OCI-LY7 (cell line): ENCODE data around the gene ALAD. TPM values are rescaled to one million over a fixed set of nuclear protein-coding genes. Genes with fewer than 3 reads are reported as not detected.

ENCODE experiments used
- BruUV-seq: library from RNA; stranded (reverse); fragments of 400-500 nt; replicated peaks from 2 replicates; lab custom pipeline; 2021; lab: Mats Ljungman, UMichigan
- CTCF ChIA-PET: fragments of 300-600 bp; sonication (Branson Sonifier 250); formaldehyde crosslinking; loops from one replicate; lab custom pipeline; 2022; ENCODE audit warnings: antibody characterized with exemption; ENCODE audit not compliant: unreplicated experiment; lab: Charles Lee
- POLR2A ChIA-PET: fragments of 300-600 bp; sonication (Branson Sonifier 250); formaldehyde crosslinking; loops from one replicate; lab custom pipeline; 2022; ENCODE audit warnings: antibody characterized with exemption; lab: Charles Lee
- DNase-seq: peaks from one replicate; pipeline ENCODE4 v3.0.0-alpha.2; 2015; ENCODE audit warnings: low spot score
- H2AFZ ChIP-seq: fragments of 200-600 bp; sonication (generic), shearing (Covaris generic); 2 replicates; pipeline ENCODE4 v1.6.1; 2014; ENCODE audit warnings: mild to moderate bottlenecking, antibody characterized with exemption, low read length, moderate library complexity
- H3K27ac ChIP-seq: fragments of 200-600 bp; sonication (generic); 2 replicates; pipeline ENCODE4 v1.5.1; 2014; ENCODE audit warnings: mixed run types, low read depth, mild to moderate bottlenecking, moderate library complexity, low read length, inconsistent platforms; ENCODE audit not compliant: poor library complexity, severe bottlenecking
- H3K36me3 ChIP-seq: fragments of 200-600 bp; sonication (generic); 2 replicates; pipeline ENCODE4 v1.6.1; 2014; ENCODE audit warnings: mild to moderate bottlenecking, antibody characterized with exemption, low read length, moderate library complexity, mixed read lengths; ENCODE audit not compliant: insufficient read depth
- H3K4me1 ChIP-seq: fragments of 200-600 bp; sonication (generic); 2 replicates; pipeline ENCODE4 v1.5.1; 2014; ENCODE audit warnings: mild to moderate bottlenecking, low read length; ENCODE audit not compliant: insufficient read depth, poor library complexity, severe bottlenecking
- H3K4me2 ChIP-seq: fragments of 200-600 bp; sonication (generic); 2 replicates; pipeline ENCODE4 v1.6.1; 2014; ENCODE audit warnings: mild to moderate bottlenecking, low read length
- H3K4me3 ChIP-seq: fragments of 200-600 bp; sonication (generic); 2 replicates; pipeline ENCODE4 v1.5.1; 2014; ENCODE audit warnings: mild to moderate bottlenecking, low read depth, low read length; ENCODE audit not compliant: poor library complexity, severe bottlenecking
- H3K79me2 ChIP-seq: fragments of 200-600 bp; sonication (generic); 2 replicates; pipeline ENCODE4 v1.6.1; 2016; ENCODE audit warnings: low read depth, mild to moderate bottlenecking, low read length, moderate library complexity, mixed read lengths; ENCODE audit not compliant: insufficient read depth
- H3K9me2 ChIP-seq: fragments of 200-600 bp; sonication (generic); 2 replicates; pipeline ENCODE4 v1.6.1; 2016; ENCODE audit warnings: mild to moderate bottlenecking, low read length, mixed read lengths; ENCODE audit not compliant: insufficient read depth
- H3K9me3 ChIP-seq: fragments of 200-600 bp; sonication (generic); 2 replicates; pipeline ENCODE4 v1.6.1; 2014; ENCODE audit warnings: mild to moderate bottlenecking, mixed run types, low read length, mixed read lengths
- H4K20me1 ChIP-seq: fragments of 200-600 bp; sonication (generic); 2 replicates; pipeline ENCODE4 v1.6.1; 2014; ENCODE audit warnings: mild to moderate bottlenecking, antibody characterized with exemption, low read length, moderate library complexity, mixed read lengths; ENCODE audit not compliant: insufficient read depth
- EZH2phosphoT487 ChIP-seq: fragments of 200-600 bp; sonication (generic); IDR thresholded peaks from 2 replicates; pipeline ENCODE4 v1.6.1; 2018; ENCODE audit warnings: low read depth, borderline replicate concordance, mild to moderate bottlenecking, mixed run types, antibody characterized with exemption, low read length, moderate library complexity, mixed read lengths
- intact Hi-C: fragments of 100-400 bp; cut with micrococcal nuclease; formaldehyde crosslinking; loops from one replicate; pipeline ENCODE4 v1.10.0; 2022; ENCODE audit not compliant: unreplicated experiment
- total RNA-seq, 2 experiments: library from RNA; depleted of rRNA in 1 of 2; stranded (reverse); fragments of >200 nt in 1 of 2; shearing (Covaris generic) in 1 of 2; gene quantifications; 2 replicates each; pipeline ENCODE4 v1.2.3, GENCODE V29; 2014 to 2022
- TF ChIP-seq, protein P1 (sequence below): fragments of 200-600 bp; sonication (generic); conservative IDR thresholded peaks from 2 replicates; pipeline ENCODE4 v1.5.1; 2014; ENCODE audit warnings: mild to moderate bottlenecking, antibody characterized with exemption, low read length, moderate library complexity, mixed read lengths

The ALAD gene
- total RNA-seq, 2 experiments from 2014 or later, result 19.8 to 26.3 TPM

DNA sequence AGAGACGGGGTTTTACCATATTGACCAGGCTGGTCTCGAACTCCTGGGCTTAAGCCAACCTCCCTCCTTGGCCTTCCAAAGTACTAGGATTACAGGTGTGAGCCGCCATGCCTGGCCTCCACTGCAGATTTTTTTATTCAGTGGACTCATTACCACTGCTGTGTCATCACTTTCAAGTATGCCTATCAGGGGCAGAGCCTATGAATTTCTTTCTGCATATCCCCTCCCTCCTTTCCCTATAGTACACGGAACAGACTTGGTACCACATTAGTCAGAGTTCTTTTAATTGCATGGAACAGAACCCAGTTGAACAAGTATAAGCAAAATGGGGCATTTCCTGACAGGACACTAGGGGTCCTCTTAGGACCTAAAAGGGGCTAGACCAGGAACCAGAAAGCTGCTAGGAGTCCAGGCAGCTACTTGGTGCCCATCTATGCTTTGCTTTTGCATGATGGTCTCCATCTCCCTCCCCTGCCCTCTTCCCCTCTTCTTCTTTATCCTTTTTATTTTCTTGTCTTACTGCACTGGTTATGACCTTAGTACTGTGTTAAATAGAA lies 46.0 kb downstream of the ALAD start:
- intact Hi-C loops, result no loop called here
- H4K20me1 ChIP-seq, result no peaks in the 10 kb centered on the region
- no TSS peak for BruUV-seq
- DNase-seq, result peak; percentile 33
- no peak overlapping the region for H3K4me3 ChIP-seq
- peaks cover 14% of the 10 kb centered on the region for H3K4me1 ChIP-seq
- no peak for TF ChIP-seq EZH2phosphoT487
- TF ChIP-seq, protein P1, sequence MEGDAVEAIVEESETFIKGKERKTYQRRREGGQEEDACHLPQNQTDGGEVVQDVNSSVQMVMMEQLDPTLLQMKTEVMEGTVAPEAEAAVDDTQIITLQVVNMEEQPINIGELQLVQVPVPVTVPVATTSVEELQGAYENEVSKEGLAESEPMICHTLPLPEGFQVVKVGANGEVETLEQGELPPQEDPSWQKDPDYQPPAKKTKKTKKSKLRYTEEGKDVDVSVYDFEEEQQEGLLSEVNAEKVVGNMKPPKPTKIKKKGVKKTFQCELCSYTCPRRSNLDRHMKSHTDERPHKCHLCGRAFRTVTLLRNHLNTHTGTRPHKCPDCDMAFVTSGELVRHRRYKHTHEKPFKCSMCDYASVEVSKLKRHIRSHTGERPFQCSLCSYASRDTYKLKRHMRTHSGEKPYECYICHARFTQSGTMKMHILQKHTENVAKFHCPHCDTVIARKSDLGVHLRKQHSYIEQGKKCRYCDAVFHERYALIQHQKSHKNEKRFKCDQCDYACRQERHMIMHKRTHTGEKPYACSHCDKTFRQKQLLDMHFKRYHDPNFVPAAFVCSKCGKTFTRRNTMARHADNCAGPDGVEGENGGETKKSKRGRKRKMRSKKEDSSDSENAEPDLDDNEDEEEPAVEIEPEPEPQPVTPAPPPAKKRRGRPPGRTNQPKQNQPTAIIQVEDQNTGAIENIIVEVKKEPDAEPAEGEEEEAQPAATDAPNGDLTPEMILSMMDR, result peak; percentile 56
- H3K9me2 ChIP-seq, result no peaks in the 10 kb centered on the region
- H3K36me3 ChIP-seq, result no peaks in the 10 kb centered on the region
- no peak overlapping the region for H3K4me2 ChIP-seq
- CTCF ChIA-PET, result no interaction called here
- H3K9me3 ChIP-seq, result no peaks in the 10 kb centered on the region
- POLR2A ChIA-PET, result interaction anchor here (0.6 kb wide), 2 partner anchors 51 to 1203 kb away, joined by 3 to 4 read pairs; no protein-coding TSS in a partner anchor
- H3K27ac ChIP-seq, result no peak overlapping the region
- no peak overlapping the region for H2AFZ ChIP-seq
- no peaks in the 10 kb centered on the region for H3K79me2 ChIP-seq

DNA sequence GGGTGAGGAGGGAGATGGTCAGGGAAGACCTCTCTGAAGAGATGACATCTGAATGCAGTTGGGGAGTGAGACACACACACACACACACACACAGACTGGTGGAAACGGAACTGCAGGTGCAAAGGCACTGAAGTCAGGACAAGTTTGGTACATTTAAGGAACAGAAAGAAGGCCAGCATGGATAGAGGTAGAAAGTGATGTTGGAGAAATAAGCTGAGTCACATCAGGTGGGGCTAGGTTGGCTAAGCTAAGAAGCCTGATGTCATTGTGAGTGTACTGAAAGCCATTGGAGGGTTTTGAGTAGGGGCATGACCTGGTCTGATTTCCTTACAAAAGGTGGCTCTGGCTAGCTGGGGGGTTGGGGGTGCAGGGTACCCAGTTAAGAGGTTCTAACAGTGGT lies 48.7 kb downstream of the ALAD start:
- no peak overlapping the region for H3K4me2 ChIP-seq
- CTCF ChIA-PET, result interaction anchor here (0.7 kb wide), 1 partner anchor 18 kb away, joined by 3 read pairs; no protein-coding TSS in a partner anchor

More for the DNA sequence above, 48.7 kb downstream of the ALAD start:
- Histone ChIP-seq H2AFZ (no peak overlapping the region), H3K9me2 (no peaks in the 10 kb centered on the region), H3K9me3 (no peaks in the 10 kb centered on the region), H3K4me3 (no peak overlapping the region), H4K20me1 (no peaks in the 10 kb centered on the region), H3K79me2 (no peaks in the 10 kb centered on the region), H3K27ac (no peak overlapping the region), H3K36me3 (no peaks in the 10 kb centered on the region), H3K4me1 (peaks cover 19% of the 10 kb centered on the region)
- TF ChIP-seq, protein P1, result no peak
- TF ChIP-seq EZH2phosphoT487, result no peak
- POLR2A ChIA-PET, result interaction anchor here (0.6 to 1.0 kb wide), 7 partner anchors 11 to 1978 kb away, joined by 3 to 4 read pairs (median 3); partner anchors contain the start of gene WDR31
- intact Hi-C loops, result no loop called here
- peak; percentile 21 for DNase-seq
- BruUV-seq, result no TSS peak
